Naive thymus-derived CD4-positive, alpha-beta T cell (primary cell): ENCODE results near the gene NUDT14. TPM values are rescaled to one million over a fixed set of nuclear protein-coding genes. Genes with fewer than 3 reads are reported as not detected.

Source experiments
- ATAC-seq: fragments of 150-1000 bp; cut with Tn5 transposase; 2 replicates; pipeline ENCODE4 v1.10.0; 2021; ENCODE audit warnings: mild to moderate bottlenecking, moderate library complexity
- CTCF ChIA-PET: fragments of 350-600 bp; sonication (Branson Sonifier 250); formaldehyde crosslinking; loops from one replicate; lab custom pipeline; 2021; ENCODE audit warnings: antibody characterized with exemption; lab: Charles Lee
- POLR2A ChIA-PET: fragments of 350-600 bp; sonication (Branson Sonifier 250); formaldehyde crosslinking; loops from one replicate; lab custom pipeline; 2021; ENCODE audit warnings: antibody characterized with exemption, inconsistent platforms; lab: Charles Lee
- DNase-seq, 9 donors: peaks; one replicate each; pipeline versions ENCODE4 v3.0.0 to v3.0.0-alpha.2; 2020 to 2022; ENCODE audit warnings: mixed read lengths in 1 of 9
- H3K27ac ChIP-seq: one replicate; pipeline ENCODE4 v1.7.0; 2013; ENCODE audit warnings: mild to moderate bottlenecking, low read depth, low read length, moderate library complexity
- H3K27me3 ChIP-seq, 2 donors: one replicate each; pipeline ENCODE4 v1.7.0; 2013; ENCODE audit warnings: low read length in 2 of 2, mild to moderate bottlenecking in 2 of 2, moderate library complexity in 2 of 2; ENCODE audit not compliant: control insufficient read depth in 2 of 2, insufficient read depth in 2 of 2
- H3K36me3 ChIP-seq, 3 experiments: 1 replicate in 2 of 3; 2 replicates in 1 of 3; pipeline ENCODE4 v1.7.0; 2013; ENCODE audit warnings: low read length in 3 of 3, mild to moderate bottlenecking in 3 of 3, moderate library complexity in 1 of 3; ENCODE audit not compliant: insufficient read depth in 3 of 3, control insufficient read depth in 2 of 3
- H3K4me1 ChIP-seq, 2 donors: one replicate each; pipeline ENCODE4 v1.7.0; 2013; ENCODE audit warnings: low read length in 2 of 2, mild to moderate bottlenecking in 2 of 2, moderate library complexity in 1 of 2; ENCODE audit not compliant: control insufficient read depth in 2 of 2, insufficient read depth in 2 of 2
- H3K4me3 ChIP-seq: 2 replicates; pipeline ENCODE4 v1.7.0; 2013; ENCODE audit warnings: mild to moderate bottlenecking, low read length
- H3K9me3 ChIP-seq, 3 experiments: 1 replicate in 2 of 3; 2 replicates in 1 of 3; pipeline ENCODE4 v1.7.0; 2013; ENCODE audit warnings: low read length in 3 of 3; ENCODE audit not compliant: control insufficient read depth in 2 of 3
- H3K27ac Mint-ChIP-seq, 9 donors: one replicate each; pipeline ENCODE4 v1.8.0; 2020 to 2022; ENCODE audit warnings: mixed read lengths in 9 of 9, mild to moderate bottlenecking in 8 of 9, moderate library complexity in 5 of 9, inconsistent platforms in 2 of 9
- H3K27me3 Mint-ChIP-seq, 5 donors: one replicate each; pipeline ENCODE4 v1.8.0; 2021 to 2022; ENCODE audit warnings: mixed read lengths in 5 of 5, mild to moderate bottlenecking in 1 of 5
- H3K36me3 Mint-ChIP-seq, 5 donors: one replicate each; pipeline ENCODE4 v1.8.0; 2020 to 2022; ENCODE audit warnings: mixed read lengths in 5 of 5, mild to moderate bottlenecking in 3 of 5, inconsistent platforms in 1 of 5
- H3K4me1 Mint-ChIP-seq, 7 donors: one replicate each; pipeline ENCODE4 v1.8.0; 2020 to 2022; ENCODE audit warnings: mixed read lengths in 7 of 7, mild to moderate bottlenecking in 3 of 7, inconsistent platforms in 1 of 7
- H3K4me3 Mint-ChIP-seq, 10 donors: one replicate each; pipeline ENCODE4 v1.8.0; 2020 to 2022; ENCODE audit warnings: mild to moderate bottlenecking in 10 of 10, mixed read lengths in 10 of 10, moderate library complexity in 6 of 10, inconsistent platforms in 2 of 10
- H3K9me3 Mint-ChIP-seq, 11 donors: one replicate each; pipeline ENCODE4 v1.8.0; 2020 to 2022; ENCODE audit warnings: mixed read lengths in 11 of 11, mild to moderate bottlenecking in 4 of 11, inconsistent platforms in 1 of 11, moderate library complexity in 1 of 11
- intact Hi-C, 2 donors: fragments of 100-400 bp; cut with micrococcal nuclease; formaldehyde crosslinking; loops; one replicate each; pipeline ENCODE4 v1.15.1; 2023
- polyA plus RNA-seq, 2 donors: library from polyadenylated mRNA; unstranded; fragments of 300-500 nt; fragmentation: Illumina TruSeq; gene quantifications; one replicate each; pipeline ENCODE4 v1.2.3, GENCODE V29; 2021
- total RNA-seq, 6 experiments: library from RNA in 5 of 6; stranded (reverse) in 5 of 6; gene quantifications; 1 replicate in 5 of 6; 2 replicates in 1 of 6; pipeline ENCODE4 v1.2.3 and lab custom pipeline; 2021 to 2026

The NUDT14 gene
- total and polyA plus RNA-seq, 7 experiments from 2014 or later = 17.3 to 29.6 (median 20.1) TPM

DNA sequence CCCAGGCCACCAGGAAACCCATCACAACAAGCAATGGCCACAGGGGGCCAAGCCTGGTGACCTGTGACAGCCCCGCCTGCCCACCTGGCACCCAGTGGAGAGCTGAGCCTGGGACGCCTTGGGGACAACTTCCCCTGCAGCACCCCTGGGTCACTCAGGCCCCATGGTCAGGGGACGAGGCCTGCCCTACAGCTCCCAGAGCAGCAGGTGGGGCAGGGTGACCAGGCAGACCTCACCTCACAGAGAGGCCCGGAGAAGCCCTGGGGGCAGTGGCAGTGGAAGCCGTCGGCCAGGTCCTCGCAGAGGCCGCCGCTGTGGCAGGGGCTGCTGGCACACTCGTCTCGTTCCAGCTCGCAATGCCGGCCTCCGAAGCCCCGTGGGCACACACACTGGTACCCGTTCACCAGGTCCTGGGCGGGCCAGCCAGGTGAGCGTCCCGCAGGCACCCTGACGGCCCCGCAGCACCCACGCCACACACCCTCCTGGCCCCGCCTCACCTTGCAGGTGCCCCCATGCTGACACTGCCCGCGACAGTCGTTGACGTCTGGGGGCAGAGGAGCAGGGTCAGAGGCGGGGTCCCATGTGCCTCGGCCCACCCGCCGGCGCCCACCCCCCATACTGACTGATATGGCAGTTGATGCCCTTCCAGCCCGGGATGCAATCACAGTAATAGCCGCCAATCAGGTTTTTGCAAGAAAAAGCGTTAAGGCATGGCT is 30.6 kb downstream of the NUDT14 start:
- Histone ChIP-seq H3K4me3 (no peak overlapping the region), H3K4me1 (no peaks in the 10 kb centered on the region), H3K9me3 (no peaks in the 10 kb centered on the region), H3K27ac (no peak overlapping the region), H3K36me3 (no peaks in the 10 kb centered on the region), H3K27me3 (no peaks in the 10 kb centered on the region)
- H3K27me3 Mint-ChIP-seq = no peaks in the 10 kb centered on the region
- peak in 1 of 9 donors; percentile 5 for DNase-seq
- H3K4me3 Mint-ChIP-seq = no peak overlapping the region
- no peaks in the 10 kb centered on the region for H3K4me1 Mint-ChIP-seq
- no peaks in the 10 kb centered on the region for H3K9me3 Mint-ChIP-seq
- intact Hi-C loops = no loop called here
- H3K36me3 Mint-ChIP-seq = no peaks in the 10 kb centered on the region
- no peak for ATAC-seq
- no peak overlapping the region for H3K27ac Mint-ChIP-seq
- ChIA-PET POLR2A (no interaction called here), CTCF (no interaction called here)

DNA sequence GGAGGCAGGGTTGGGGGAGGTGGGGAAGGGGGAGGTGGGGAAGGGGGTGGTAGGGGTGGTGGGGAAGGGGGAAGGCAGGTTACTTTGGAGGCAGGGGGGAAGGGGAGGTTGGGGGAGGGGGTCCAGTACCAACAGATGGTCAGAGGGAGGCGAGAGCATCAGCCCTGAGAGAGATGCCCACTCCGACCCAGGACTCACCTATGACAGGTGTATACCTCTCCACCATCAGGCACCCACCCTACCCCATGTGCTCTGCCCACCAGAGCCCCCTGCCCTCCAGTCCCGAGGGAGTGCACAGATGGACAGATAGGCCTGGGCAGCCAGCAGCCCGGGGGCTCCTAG is 31.1 kb downstream of the NUDT14 start:
- Mint-ChIP-seq H3K4me3 (no peak overlapping the region), H3K9me3 (no peaks in the 10 kb centered on the region), H3K27me3 (no peaks in the 10 kb centered on the region), H3K36me3 (no peaks in the 10 kb centered on the region), H3K4me1 (no peaks in the 10 kb centered on the region), H3K27ac (no peak overlapping the region)
- ATAC-seq = no peak
- Histone ChIP-seq H3K36me3 (no peaks in the 10 kb centered on the region), H3K9me3 (no peaks in the 10 kb centered on the region), H3K4me3 (no peak overlapping the region), H3K27ac (no peak overlapping the region), H3K27me3 (no peaks in the 10 kb centered on the region), H3K4me1 (no peaks in the 10 kb centered on the region)
- ChIA-PET CTCF (no interaction called here), POLR2A (no interaction called here)
- no peak for DNase-seq
- intact Hi-C loops = no loop called here

DNA sequence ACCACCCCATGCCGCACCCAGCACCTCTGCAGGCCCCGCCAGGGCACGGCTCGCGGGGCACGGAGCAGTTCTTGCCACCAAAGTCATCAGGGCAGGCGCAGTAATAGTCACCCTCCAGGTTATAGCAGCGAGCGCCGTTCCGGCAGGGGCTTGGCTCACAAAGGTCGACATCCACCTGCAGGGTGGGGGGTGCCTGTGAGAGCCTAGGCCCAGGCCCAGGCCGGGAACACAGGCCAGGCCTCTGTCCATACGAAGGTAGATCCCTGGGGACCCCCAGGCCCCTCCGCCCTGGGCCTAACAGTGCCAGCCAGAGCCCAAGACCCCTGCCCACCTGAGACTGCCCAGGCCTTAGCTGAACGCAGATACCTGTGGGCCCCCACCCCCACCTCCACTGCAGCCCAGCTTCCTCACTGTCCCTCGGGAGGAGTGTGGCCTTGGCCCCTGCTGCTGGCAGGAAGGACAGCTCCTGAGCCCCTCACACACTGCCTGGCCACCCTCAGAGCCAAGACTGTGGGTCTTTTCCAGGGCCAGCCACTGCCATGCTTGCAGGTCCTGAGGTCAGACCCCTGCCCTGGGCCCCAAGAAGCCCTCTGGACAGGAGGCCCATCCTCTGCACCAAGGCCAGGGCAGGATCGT is 31.8 kb downstream of the NUDT14 start:
- no peaks in the 10 kb centered on the region for H3K4me1 ChIP-seq
- H3K27me3 ChIP-seq = no peaks in the 10 kb centered on the region
- H3K27ac ChIP-seq = no peak overlapping the region
- Mint-ChIP-seq H3K4me3 (no peak overlapping the region), H3K27me3 (no peaks in the 10 kb centered on the region), H3K36me3 (no peaks in the 10 kb centered on the region), H3K9me3 (no peaks in the 10 kb centered on the region), H3K4me1 (no peaks in the 10 kb centered on the region), H3K27ac (no peak overlapping the region)
- no peak overlapping the region for H3K4me3 ChIP-seq
- DNase-seq = peak in 1 of 9 donors; percentile 2
- no peaks in the 10 kb centered on the region for H3K36me3 ChIP-seq
- intact Hi-C loops = no loop called here
- no peaks in the 10 kb centered on the region for H3K9me3 ChIP-seq
- no peak for ATAC-seq
- POLR2A ChIA-PET = no interaction called here
- CTCF ChIA-PET = no interaction called here

DNA sequence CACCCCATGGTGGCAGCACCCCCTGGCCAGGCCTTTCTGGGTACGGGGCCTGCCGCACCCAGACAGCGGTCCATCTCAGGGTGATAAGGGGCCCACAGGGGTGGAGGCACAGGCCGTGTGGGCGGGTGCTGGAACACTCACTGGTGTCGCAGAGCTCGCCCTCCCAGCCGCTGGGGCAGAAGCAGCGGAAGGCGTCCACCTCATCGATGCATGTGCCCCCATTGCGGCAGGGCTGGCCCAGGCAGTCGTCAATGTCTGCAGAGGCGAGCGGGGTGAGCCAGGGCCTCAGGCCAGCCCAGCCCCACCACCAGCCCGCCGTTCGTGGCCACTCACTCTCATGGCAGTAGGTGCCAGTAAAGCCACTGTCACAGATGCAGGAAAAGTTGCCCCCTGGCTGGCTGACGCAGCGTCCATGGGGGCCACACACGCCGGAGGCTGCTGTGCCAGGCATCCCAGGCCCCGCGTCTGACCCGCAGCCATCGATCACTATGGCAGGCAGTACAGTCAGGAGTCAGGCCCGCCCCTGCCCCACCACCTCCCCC is 32.4 kb downstream of the NUDT14 start:
- Mint-ChIP-seq H3K27ac (no peak overlapping the region), H3K4me3 (no peak overlapping the region), H3K9me3 (no peaks in the 10 kb centered on the region), H3K4me1 (no peaks in the 10 kb centered on the region), H3K36me3 (no peaks in the 10 kb centered on the region), H3K27me3 (no peaks in the 10 kb centered on the region)
- H3K27me3 ChIP-seq = no peaks in the 10 kb centered on the region
- H3K9me3 ChIP-seq = no peaks in the 10 kb centered on the region
- no peak overlapping the region for H3K4me3 ChIP-seq
- ATAC-seq (no peak), DNase-seq (peak in 1 of 9 donors; percentile 4)
- no peaks in the 10 kb centered on the region for H3K4me1 ChIP-seq
- H3K27ac ChIP-seq = no peak overlapping the region
- ChIA-PET CTCF (no interaction called here), POLR2A (no interaction called here)
- intact Hi-C loops = no loop called here
- no peaks in the 10 kb centered on the region for H3K36me3 ChIP-seq

DNA sequence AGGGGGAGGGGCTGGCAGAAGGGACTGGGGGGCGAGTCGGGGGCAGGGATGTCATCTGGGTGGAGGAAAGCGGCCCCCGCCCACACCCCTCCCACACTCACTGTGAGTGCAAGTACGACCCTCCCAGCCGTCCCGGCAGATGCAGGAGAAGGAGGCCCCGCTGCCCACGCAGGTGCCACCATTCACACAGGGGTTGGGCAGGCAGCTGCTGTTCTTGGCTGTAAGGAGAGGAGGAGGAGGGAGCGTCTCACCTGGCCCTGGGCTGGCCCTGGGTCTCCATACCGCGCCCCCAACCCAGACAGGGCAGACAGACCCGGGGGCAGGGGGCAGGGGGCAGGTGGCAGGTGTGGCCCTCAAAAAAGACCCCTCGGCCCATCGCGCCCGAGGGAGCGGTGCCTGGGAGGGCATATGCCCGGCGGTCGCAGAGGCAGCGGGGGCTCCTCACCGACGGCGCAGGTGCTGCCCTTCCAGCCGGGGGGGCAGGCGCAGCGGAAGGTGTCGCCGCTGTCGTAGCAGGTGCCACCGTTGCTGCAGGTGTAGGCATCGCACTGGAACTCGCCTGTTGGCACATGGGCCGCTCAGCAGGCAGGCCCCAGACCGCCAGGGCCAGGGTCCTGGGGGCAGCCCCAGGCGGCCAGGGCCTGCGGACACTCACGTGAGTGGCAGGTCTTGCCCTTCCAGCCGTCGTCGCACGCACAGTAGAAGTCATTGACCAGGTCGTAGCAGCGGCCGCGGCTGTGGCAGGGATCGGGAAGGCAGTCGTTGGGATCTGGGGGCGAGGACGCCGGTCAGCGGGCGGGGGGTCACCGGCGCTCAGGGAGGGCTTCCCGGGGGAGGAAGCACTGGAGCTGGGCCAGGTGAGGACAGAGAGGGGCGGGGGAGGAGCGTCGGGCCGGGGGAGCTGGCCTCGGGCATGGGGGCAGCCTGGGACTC is 33.2 kb downstream of the NUDT14 start:
- H3K9me3 Mint-ChIP-seq = no peaks in the 10 kb centered on the region
- intact Hi-C loops = no loop called here
- no peak overlapping the region for H3K4me3 ChIP-seq

DNA sequence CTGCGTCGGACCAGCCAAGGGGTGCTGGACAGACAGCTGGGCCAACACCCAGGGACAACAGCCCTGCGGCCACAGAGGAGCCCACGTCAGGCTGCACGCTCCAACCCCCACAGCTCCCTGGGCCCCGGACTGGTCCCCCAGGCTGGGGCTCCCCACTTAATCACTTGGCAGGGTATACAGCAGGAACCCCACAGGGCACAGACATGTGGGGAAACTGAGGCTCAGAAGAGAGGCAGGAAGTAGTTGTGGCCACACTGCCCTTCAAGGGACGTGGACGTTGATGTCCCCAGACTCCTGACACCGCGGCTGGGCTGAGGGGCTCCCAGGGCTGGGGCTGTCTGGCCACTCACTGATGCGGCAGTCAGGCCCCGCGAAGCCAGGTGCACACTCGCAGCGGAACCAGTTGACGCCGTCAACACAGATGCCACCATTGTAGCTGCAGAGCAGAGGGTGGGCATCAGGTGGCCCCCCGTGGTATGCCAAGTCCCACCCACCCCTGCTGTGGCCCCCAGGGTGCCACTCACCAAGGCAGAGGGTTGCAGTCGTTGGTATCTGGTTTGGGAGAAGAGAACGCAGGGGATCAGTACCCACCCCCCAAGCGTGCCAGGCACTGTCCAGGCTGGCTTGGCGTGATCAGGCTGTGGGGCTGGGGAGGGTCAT is 34.0 kb downstream of the NUDT14 start:
- H3K27me3 Mint-ChIP-seq = no peaks in the 10 kb centered on the region
- no peak overlapping the region for H3K27ac Mint-ChIP-seq
- H3K36me3 Mint-ChIP-seq = no peaks in the 10 kb centered on the region
- intact Hi-C loops = no loop called here
- no peak overlapping the region for H3K4me3 Mint-ChIP-seq
- H3K27ac ChIP-seq = no peak overlapping the region
- DNase-seq (no peak), ATAC-seq (no peak)
- H3K27me3 ChIP-seq = no peaks in the 10 kb centered on the region
- no peaks in the 10 kb centered on the region for H3K36me3 ChIP-seq
- ChIA-PET CTCF (no interaction called here), POLR2A (no interaction called here)
- H3K4me3 ChIP-seq = no peak overlapping the region
- no peaks in the 10 kb centered on the region for H3K9me3 Mint-ChIP-seq
- no peaks in the 10 kb centered on the region for H3K4me1 Mint-ChIP-seq
- no peaks in the 10 kb centered on the region for H3K9me3 ChIP-seq
- no peaks in the 10 kb centered on the region for H3K4me1 ChIP-seq

More for the DNA sequence above, 33.2 kb downstream of the NUDT14 start:
- CTCF ChIA-PET = no interaction called here
- Mint-ChIP-seq H3K27ac (no peak overlapping the region), H3K4me3 (no peak overlapping the region), H3K27me3 (no peaks in the 10 kb centered on the region), H3K36me3 (no peaks in the 10 kb centered on the region), H3K4me1 (no peaks in the 10 kb centered on the region)
- Histone ChIP-seq H3K27me3 (no peaks in the 10 kb centered on the region), H3K4me1 (no peaks in the 10 kb centered on the region), H3K9me3 (no peaks in the 10 kb centered on the region), H3K36me3 (no peaks in the 10 kb centered on the region), H3K27ac (no peak overlapping the region)
- no peak for ATAC-seq
- peak in 1 of 9 donors; percentile 4 for DNase-seq
- POLR2A ChIA-PET = no interaction called here
